Measurements from ENCODE around the gene CNTN4. TPM values are rescaled to one million over a fixed set of nuclear protein-coding genes. Genes with fewer than 3 reads are reported as not detected.

The CNTN4 gene
- total and polyA plus RNA-seq, 2 donors (not counting 3 experiments of a cell fraction or from before 2014, with no cell fraction given), result not detected

DNA sequence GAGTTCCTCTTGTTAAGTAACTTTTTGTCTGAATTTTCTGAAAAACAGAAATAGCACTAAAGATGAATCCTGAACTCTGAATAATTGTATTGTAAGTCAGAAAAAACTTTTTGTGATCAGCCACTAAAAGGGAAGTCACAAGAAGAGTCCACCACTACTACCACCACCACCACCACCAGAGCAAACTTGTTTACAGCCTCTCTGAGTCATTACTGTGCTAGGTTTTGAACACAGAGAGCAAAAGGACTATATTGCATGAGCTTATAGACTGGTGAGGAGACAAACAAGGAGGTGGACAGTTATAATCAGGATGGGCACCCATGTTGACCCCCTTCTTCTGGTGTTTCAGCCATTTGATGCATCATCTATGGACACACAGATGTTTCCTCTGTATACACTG lies 869.8 kb downstream of the CNTN4 start:
- FAIRE-seq (no peak), DNase-seq (ENCODE audit: low read depth, low spot score) (no peak)
- intact Hi-C loops (cut with micrococcal nuclease) (no loop called here), dilution Hi-C loops (cut with MboI; ENCODE audit: extremely low pct_ligation_motif_present, low sequenced_read_pairs) (no loop called here)
- ChIA-PET CTCF (no interaction called here), POLR2A (no interaction called here)
- no peaks in the 10 kb centered on the region for H4K20me1 ChIP-seq (replicated peaks; ENCODE audit: control insufficient read depth, extremely low read depth, insufficient read depth, low read length)
- TF ChIP-seq, protein P1, sequence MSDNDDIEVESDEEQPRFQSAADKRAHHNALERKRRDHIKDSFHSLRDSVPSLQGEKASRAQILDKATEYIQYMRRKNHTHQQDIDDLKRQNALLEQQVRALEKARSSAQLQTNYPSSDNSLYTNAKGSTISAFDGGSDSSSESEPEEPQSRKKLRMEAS (IDR thresholded peaks at IDR 0.05; ENCODE audit: insufficient read depth, insufficient read length), result no peak
- TF ChIP-seq, protein P2, sequence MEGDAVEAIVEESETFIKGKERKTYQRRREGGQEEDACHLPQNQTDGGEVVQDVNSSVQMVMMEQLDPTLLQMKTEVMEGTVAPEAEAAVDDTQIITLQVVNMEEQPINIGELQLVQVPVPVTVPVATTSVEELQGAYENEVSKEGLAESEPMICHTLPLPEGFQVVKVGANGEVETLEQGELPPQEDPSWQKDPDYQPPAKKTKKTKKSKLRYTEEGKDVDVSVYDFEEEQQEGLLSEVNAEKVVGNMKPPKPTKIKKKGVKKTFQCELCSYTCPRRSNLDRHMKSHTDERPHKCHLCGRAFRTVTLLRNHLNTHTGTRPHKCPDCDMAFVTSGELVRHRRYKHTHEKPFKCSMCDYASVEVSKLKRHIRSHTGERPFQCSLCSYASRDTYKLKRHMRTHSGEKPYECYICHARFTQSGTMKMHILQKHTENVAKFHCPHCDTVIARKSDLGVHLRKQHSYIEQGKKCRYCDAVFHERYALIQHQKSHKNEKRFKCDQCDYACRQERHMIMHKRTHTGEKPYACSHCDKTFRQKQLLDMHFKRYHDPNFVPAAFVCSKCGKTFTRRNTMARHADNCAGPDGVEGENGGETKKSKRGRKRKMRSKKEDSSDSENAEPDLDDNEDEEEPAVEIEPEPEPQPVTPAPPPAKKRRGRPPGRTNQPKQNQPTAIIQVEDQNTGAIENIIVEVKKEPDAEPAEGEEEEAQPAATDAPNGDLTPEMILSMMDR (IDR thresholded peaks at IDR 0.05; ENCODE audit: extremely low read depth in 1 of 2, insufficient read depth in 1 of 2, low read depth in 1 of 2, low read length in 2 of 2), result no peak
- no peak for TF ChIP-seq POLR2AphosphoS5 (IDR thresholded peaks at IDR 0.05; ENCODE audit: insufficient read depth, low read depth, low read length)
- TF ChIP-seq FOS (IDR thresholded peaks at IDR 0.05; ENCODE audit: borderline replicate concordance, insufficient read depth, low read length), result no peak
- TF ChIP-seq GATA2 (IDR thresholded peaks at IDR 0.05; ENCODE audit: insufficient read depth, insufficient read length, low read depth, low read length), result no peak
- TF ChIP-seq MYC (IDR thresholded peaks at IDR 0.05; ENCODE audit: low read depth, low read length), result no peak
- no peak for TF ChIP-seq POLR2A (IDR thresholded peaks at IDR 0.05; ENCODE audit: low read depth, low read length)
- TF ChIP-seq JUN (IDR thresholded peaks at IDR 0.05; ENCODE audit: borderline replicate concordance, insufficient read depth, insufficient read length, low read depth), result no peak
- no peak for TF ChIP-seq EZH2 (IDR thresholded peaks at IDR 0.05; ENCODE audit: borderline replicate concordance, low read depth, low read length, severe bottlenecking)
- no TSS peak for BruUV-seq (replicated peaks)
- H3K4me2 ChIP-seq (ENCODE audit: insufficient read depth, low read length), result no peak overlapping the region
- no peaks in the 10 kb centered on the region for H3K79me2 ChIP-seq (ENCODE audit: control insufficient read depth, insufficient read depth, low read length)
- H3K4me3 ChIP-seq (replicated peaks in 1 of 3; ENCODE audit: insufficient read depth in 1 of 3, low read depth in 1 of 3, low read length in 3 of 3), result no peak overlapping the region
- H3K36me3 ChIP-seq (ENCODE audit: control insufficient read depth in 2 of 2, extremely low read depth in 1 of 2, insufficient read depth in 2 of 2, low read length in 2 of 2), result no peaks in the 10 kb centered on the region
- no peaks in the 10 kb centered on the region for H3K9me3 ChIP-seq (replicated peaks; ENCODE audit: control insufficient read depth, insufficient read depth, low read length)
- no peak overlapping the region for H3K9ac ChIP-seq (replicated peaks; ENCODE audit: extremely low read depth, insufficient read depth, low read length)
- no peaks in the 10 kb centered on the region for H3K27me3 ChIP-seq (ENCODE audit: control insufficient read depth in 2 of 2, insufficient read depth in 2 of 2, low read length in 2 of 2)
- no peaks in the 10 kb centered on the region for H3K4me1 ChIP-seq (ENCODE audit: control insufficient read depth, extremely low read depth, insufficient read depth, low read length)
- H2AFZ ChIP-seq (ENCODE audit: low read depth, low read length), result no peak overlapping the region
- no peaks in the 10 kb centered on the region for H3K9me1 ChIP-seq (replicated peaks; ENCODE audit: control insufficient read depth, extremely low read depth, insufficient read depth, low read length)
- H3K27ac ChIP-seq (ENCODE audit: insufficient read depth, low read depth, low read length), result no peak overlapping the region

Measured in endothelial cell of umbilical vein (primary cell).